Neuronal stem cell (in vitro differentiated cells): ENCODE measurements around the gene CELF4.

Source experiments
- DNase-seq: peaks from one replicate; pipeline ENCODE4 v3.0.0-alpha.2; 2013; ENCODE audit warnings: low spot score
- H2AFZ ChIP-seq: one replicate; pipeline ENCODE4 v1.6.1; 2013; ENCODE audit warnings: mild to moderate bottlenecking, low read length, inconsistent platforms
- H2AK5ac ChIP-seq: 2 replicates; pipeline ENCODE4 v1.6.1; 2013; ENCODE audit warnings: low read depth, mild to moderate bottlenecking, inconsistent platforms, low read length, moderate library complexity, mixed read lengths
- H2BK120ac ChIP-seq: 2 replicates; pipeline ENCODE4 v1.6.1; 2013; ENCODE audit warnings: low read depth, mild to moderate bottlenecking, inconsistent platforms, low read length, moderate library complexity, mixed read lengths
- H2BK12ac ChIP-seq: one replicate; pipeline ENCODE4 v1.6.1; 2013; ENCODE audit warnings: low read length, inconsistent platforms
- H2BK15ac ChIP-seq: 2 replicates; pipeline ENCODE4 v1.6.1; 2013; ENCODE audit warnings: mild to moderate bottlenecking, low read length, inconsistent platforms, mixed read lengths
- H2BK5ac ChIP-seq: one replicate; pipeline ENCODE4 v1.6.1; 2013; ENCODE audit warnings: inconsistent platforms, mild to moderate bottlenecking, low read length, moderate library complexity
- H3K14ac ChIP-seq: one replicate; pipeline ENCODE4 v1.6.1; 2013; ENCODE audit warnings: low read length, inconsistent platforms
- H3K18ac ChIP-seq: 2 replicates; pipeline ENCODE4 v1.6.1; 2013; ENCODE audit warnings: low read length, inconsistent platforms
- H3K23ac ChIP-seq: 2 replicates; pipeline ENCODE4 v1.6.1; 2013; ENCODE audit warnings: low read depth, mild to moderate bottlenecking, mixed read lengths, low read length, inconsistent platforms; ENCODE audit not compliant: poor library complexity
- H3K27ac ChIP-seq: replicated peaks from 3 replicates; pipeline ENCODE4 v1.5.1; 2013; ENCODE audit warnings: low read length, inconsistent platforms
- H3K27me3 ChIP-seq, 3 experiments: 2 replicates each; pipeline ENCODE4 v1.6.1; 2013; ENCODE audit warnings: low read length in 3 of 3, mild to moderate bottlenecking in 2 of 3, inconsistent platforms in 1 of 3, low read depth in 1 of 3, mixed read lengths in 1 of 3, moderate library complexity in 1 of 3; ENCODE audit not compliant: control insufficient read depth in 3 of 3, insufficient read depth in 3 of 3
- H3K36me3 ChIP-seq, 2 donors: replicated peaks in 1 of 2; 2 replicates each; pipeline ENCODE4 v1.6.1; 2013; ENCODE audit warnings: low read length in 2 of 2; ENCODE audit not compliant: control insufficient read depth in 2 of 2, insufficient read depth in 2 of 2
- H3K4ac ChIP-seq: 2 replicates; pipeline ENCODE4 v1.6.1; 2013; ENCODE audit warnings: inconsistent platforms, mild to moderate bottlenecking, low read length, moderate library complexity
- H3K4me1 ChIP-seq, 2 donors: 1 replicate in 1 of 2; 2 replicates in 1 of 2; pipeline ENCODE4 v1.6.1; 2013; ENCODE audit warnings: low read length in 2 of 2, low read depth in 1 of 2; ENCODE audit not compliant: control insufficient read depth in 2 of 2, insufficient read depth in 1 of 2
- H3K4me2 ChIP-seq: one replicate; pipeline ENCODE4 v1.6.1; 2013; ENCODE audit warnings: mild to moderate bottlenecking, low read length, inconsistent platforms; ENCODE audit not compliant: insufficient read depth, poor library complexity, severe bottlenecking
- H3K4me3 ChIP-seq, 2 donors: 2 replicates each; pipeline ENCODE4 v1.5.1; 2013; ENCODE audit warnings: low read length in 2 of 2, mild to moderate bottlenecking in 2 of 2, inconsistent platforms in 1 of 2, moderate library complexity in 1 of 2
- H3K79me1 ChIP-seq: one replicate; pipeline ENCODE4 v1.6.1; 2013; ENCODE audit warnings: low read depth, mild to moderate bottlenecking, inconsistent platforms, low read length, moderate library complexity
- H3K9ac ChIP-seq: one replicate; pipeline ENCODE4 v1.6.1; 2013; ENCODE audit warnings: mild to moderate bottlenecking, low read depth, low read length, inconsistent platforms; ENCODE audit not compliant: poor library complexity
- H3K9me3 ChIP-seq, 2 donors: replicated peaks in 1 of 2; 2 replicates each; pipeline versions ENCODE3 to v1.6.1; 2013; ENCODE audit warnings: low read length in 2 of 2, mild to moderate bottlenecking in 2 of 2, inconsistent platforms in 1 of 2, low read depth in 1 of 2, mixed read lengths in 1 of 2, moderate library complexity in 1 of 2; ENCODE audit not compliant: control insufficient read depth in 2 of 2, insufficient read depth in 1 of 2
- H4K8ac ChIP-seq: one replicate; pipeline ENCODE4 v1.6.1; 2013; ENCODE audit warnings: low read depth, mild to moderate bottlenecking, inconsistent platforms, low read length, moderate library complexity
- H4K91ac ChIP-seq: one replicate; pipeline ENCODE4 v1.6.1; 2013; ENCODE audit warnings: low read length, low read depth, mild to moderate bottlenecking, inconsistent platforms; ENCODE audit not compliant: poor library complexity
- WGBS, 2 donors: extraction: QIAGEN DNeasy Blood & Tissue Kit; methylation state at CpG; one replicate each; pipeline ENCODE4 v1.1.7; 2013; ENCODE audit warnings: missing lambda C conversion rate in 2 of 2, mixed read lengths in 1 of 2; ENCODE audit not compliant: insufficient read length in 2 of 2, insufficient replicate concordance in 1 of 2; ENCODE audit errors: extremely low coverage in 2 of 2; 5-methylcytosine and 5-hydroxymethylcytosine counted together

The CELF4 gene

GRCh38 chr18:37286801-37287200 lies 278.8 kb downstream of the CELF4 start:
- no peak overlapping the region for H3K14ac ChIP-seq
- H3K27me3 ChIP-seq = no peaks in the 10 kb centered on the region
- no peak overlapping the region for H3K4ac ChIP-seq
- H2BK15ac ChIP-seq = peak overlapping the region; percentile 64
- H2BK120ac ChIP-seq = peak overlapping the region; percentile 63
- H3K36me3 ChIP-seq = no peaks in the 10 kb centered on the region
- H2BK5ac ChIP-seq = no peak overlapping the region
- no peak for DNase-seq
- no peak overlapping the region for H3K4me2 ChIP-seq
- no peak overlapping the region for H2BK12ac ChIP-seq
- peak overlapping the region; percentile 68 for H3K18ac ChIP-seq
- peaks cover 0 to 4% of the 10 kb centered on the region in 2 donors for H3K9me3 ChIP-seq
- H3K23ac ChIP-seq = no peak overlapping the region
- no CpG with 5 or more reads among the region's 9 CpGs for WGBS, 2 donors
- no peak overlapping the region for H4K8ac ChIP-seq
- peak overlapping the region; percentile 57 for H2AK5ac ChIP-seq
- H2AFZ ChIP-seq = no peak overlapping the region
- H3K79me1 ChIP-seq = no peaks in the 10 kb centered on the region
- no peak overlapping the region for H3K4me3 ChIP-seq
- H4K91ac ChIP-seq = no peak overlapping the region
- H3K9ac ChIP-seq = no peak overlapping the region
- no peak overlapping the region for H3K27ac ChIP-seq
- H3K4me1 ChIP-seq = peaks cover 0 to 9% of the 10 kb centered on the region in 2 donors

- Histone ChIP-seq H2BK5ac (no peak overlapping the region), H3K27me3 (no peaks in the 10 kb centered on the region), H3K18ac (no peak overlapping the region), H3K9ac (no peak overlapping the region), H3K4me2 (no peak overlapping the region), H3K27ac (no peak overlapping the region), H3K4me3 (no peak overlapping the region), H2AK5ac (peak overlapping the region; percentile 73), H3K79me1 (no peaks in the 10 kb centered on the region), H4K91ac (no peak overlapping the region), H3K36me3 (no peaks in the 10 kb centered on the region), H3K4ac (no peak overlapping the region), H3K23ac (no peak overlapping the region), H3K4me1 (peaks cover 0 to 9% of the 10 kb centered on the region in 2 donors), H3K9me3 (peaks cover 0 to 4% of the 10 kb centered on the region in 2 donors), H2BK120ac (no peak overlapping the region), H2BK12ac (no peak overlapping the region), H2AFZ (no peak overlapping the region), H3K14ac (no peak overlapping the region), H4K8ac (no peak overlapping the region), H2BK15ac (peak overlapping the region; percentile 14)
- no CpG with 5 or more reads among the region's 12 CpGs for WGBS, 2 donors
- DNase-seq = no peak
These were observed 279.8 kb downstream of the CELF4 start for GRCh38 chr18:37285825-37286224.

DNA sequence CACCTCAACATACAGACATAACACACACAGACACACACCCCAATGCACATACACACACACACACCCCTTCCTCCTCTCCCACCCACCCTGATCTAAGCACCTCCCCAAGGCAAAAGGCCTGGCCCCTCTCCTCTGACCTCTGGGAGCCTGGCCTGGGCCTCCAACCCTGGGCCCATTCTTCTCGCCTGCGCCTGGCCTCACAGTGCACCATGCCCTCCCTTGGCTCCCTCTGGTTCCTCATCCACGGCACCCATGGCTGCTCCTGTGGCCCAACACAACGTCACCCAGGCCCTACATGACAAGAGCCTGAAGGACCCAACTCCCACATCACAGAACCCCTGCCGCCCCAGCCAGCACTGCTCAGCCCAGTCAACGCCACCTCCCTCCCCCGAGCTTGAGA lies 281.3 kb downstream of the CELF4 start:
- Histone ChIP-seq H2BK5ac (no peak overlapping the region), H3K4me2 (no peak overlapping the region), H4K8ac (no peak overlapping the region), H3K9ac (no peak overlapping the region), H3K23ac (no peak overlapping the region), H4K91ac (no peak overlapping the region), H2AFZ (no peak overlapping the region), H3K27ac (no peak overlapping the region), H2BK120ac (no peak overlapping the region), H3K9me3 (peaks cover 0 to 4% of the 10 kb centered on the region in 2 donors), H2AK5ac (peak overlapping the region; percentile 66), H3K36me3 (no peaks in the 10 kb centered on the region), H3K4me3 (no peak overlapping the region), H3K27me3 (no peaks in the 10 kb centered on the region), H2BK15ac (no peak overlapping the region), H3K14ac (no peak overlapping the region), H3K18ac (peak overlapping the region; percentile 73), H2BK12ac (peak overlapping the region; percentile 36), H3K79me1 (no peaks in the 10 kb centered on the region), H3K4ac (no peak overlapping the region), H3K4me1 (peaks cover 0 to 9% of the 10 kb centered on the region in 2 donors)
- no peak for DNase-seq
- WGBS, 2 donors = no CpG with 5 or more reads among the region's 7 CpGs

GRCh38 chr18:37282386-37283037 lies 283.1 kb downstream of the CELF4 start:
- peaks cover 0 to 19% of the 10 kb centered on the region in 2 donors for H3K4me1 ChIP-seq
- no peak overlapping the region for H2AFZ ChIP-seq
- H3K4me2 ChIP-seq = no peak overlapping the region
- no peak overlapping the region for H2BK5ac ChIP-seq
- DNase-seq = no peak
- WGBS, 2 donors = no CpG with 5 or more reads among the region's 5 CpGs
- H4K91ac ChIP-seq = no peak overlapping the region
- H3K27me3 ChIP-seq = no peaks in the 10 kb centered on the region
- H2AK5ac ChIP-seq = no peak overlapping the region
- no peak overlapping the region for H3K23ac ChIP-seq
- H2BK12ac ChIP-seq = no peak overlapping the region
- H3K79me1 ChIP-seq = no peaks in the 10 kb centered on the region
- H3K14ac ChIP-seq = peak overlapping the region; percentile 11
- H3K9ac ChIP-seq = no peak overlapping the region
- H3K4ac ChIP-seq = no peak overlapping the region
- no peak overlapping the region for H4K8ac ChIP-seq
- no peak overlapping the region for H3K4me3 ChIP-seq
- H3K27ac ChIP-seq = no peak overlapping the region
- H2BK120ac ChIP-seq = no peak overlapping the region
- no peak overlapping the region for H2BK15ac ChIP-seq
- H3K18ac ChIP-seq = peak overlapping the region; percentile 30
- no peaks in the 10 kb centered on the region for H3K36me3 ChIP-seq
- H3K9me3 ChIP-seq = peaks cover 0 to 4% of the 10 kb centered on the region in 2 donors
